ENCODE results near the gene FBXL7.

GRCh38 chr5:15623794-15624193 is 123.8 kb downstream of the FBXL7 start:
- TF ChIP-seq CTCF (IDR thresholded peaks at IDR 0.05; ENCODE audit: low read depth, low read length, missing input control), result no peak
- TF ChIP-seq REST (IDR thresholded peaks at IDR 0.05), result no peak
- TF ChIP-seq SP1 (IDR thresholded peaks at IDR 0.05), result no peak

Measured in liver (tissue), 3 donors.